GM18505 (cell line): Measurements from ENCODE around the gene PRKAR1B.

Experiments
- ATAC-seq: cut with Tn5 transposase; IDR thresholded peaks from one replicate; pipeline ENCODE4 v1.9.1; 2021; ENCODE audit not compliant: unreplicated experiment
- POLR2A ChIP-seq: IDR thresholded peaks from 4 replicates; pipeline ENCODE4 v1.6.1; 2011; ENCODE audit warnings: borderline replicate concordance; ENCODE audit not compliant: insufficient read depth, insufficient read length; ENCODE audit errors: extremely low read depth

PRKAR1B gene

DNA sequence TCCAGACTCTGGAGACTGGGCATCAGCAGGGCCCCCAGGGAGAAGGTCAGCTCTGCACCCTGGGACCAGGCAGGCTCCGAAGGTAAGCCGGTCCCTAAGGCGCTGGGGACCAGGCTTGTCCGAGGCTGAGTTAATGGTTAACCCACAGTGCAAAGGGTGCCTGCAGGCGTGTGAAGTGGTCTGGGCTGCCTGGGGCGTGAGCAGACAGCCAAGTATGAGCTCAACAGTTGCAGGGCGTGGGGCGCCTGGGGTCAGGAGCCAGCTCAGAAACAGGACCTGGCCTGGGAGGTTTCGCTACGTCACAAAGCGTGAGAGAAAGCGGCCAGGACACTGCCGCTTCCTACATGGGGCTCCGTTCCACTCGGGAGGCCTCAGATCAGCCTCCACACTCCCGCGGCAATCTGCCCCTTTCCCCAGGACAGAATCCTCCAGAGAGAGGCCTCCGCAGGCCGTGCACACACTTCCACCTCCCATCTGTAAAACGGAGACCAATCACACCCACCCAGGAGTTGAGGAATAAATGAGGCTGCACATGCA is 223.4 kb downstream of the PRKAR1B start:
- ATAC-seq = no peak
- TF ChIP-seq POLR2A = no peak

- ATAC-seq = no peak
- no peak for TF ChIP-seq POLR2A
These were observed 224.8 kb downstream of the PRKAR1B start for GRCh38 chr7:502296-502695.

GRCh38 chr7:501526-501925 is 225.6 kb downstream of the PRKAR1B start:
- no peak for TF ChIP-seq POLR2A
- ATAC-seq = no peak

- TF ChIP-seq POLR2A = no peak
- ATAC-seq = no peak
These were observed 226.3 kb downstream of the PRKAR1B start for GRCh38 chr7:500521-501420.

DNA sequence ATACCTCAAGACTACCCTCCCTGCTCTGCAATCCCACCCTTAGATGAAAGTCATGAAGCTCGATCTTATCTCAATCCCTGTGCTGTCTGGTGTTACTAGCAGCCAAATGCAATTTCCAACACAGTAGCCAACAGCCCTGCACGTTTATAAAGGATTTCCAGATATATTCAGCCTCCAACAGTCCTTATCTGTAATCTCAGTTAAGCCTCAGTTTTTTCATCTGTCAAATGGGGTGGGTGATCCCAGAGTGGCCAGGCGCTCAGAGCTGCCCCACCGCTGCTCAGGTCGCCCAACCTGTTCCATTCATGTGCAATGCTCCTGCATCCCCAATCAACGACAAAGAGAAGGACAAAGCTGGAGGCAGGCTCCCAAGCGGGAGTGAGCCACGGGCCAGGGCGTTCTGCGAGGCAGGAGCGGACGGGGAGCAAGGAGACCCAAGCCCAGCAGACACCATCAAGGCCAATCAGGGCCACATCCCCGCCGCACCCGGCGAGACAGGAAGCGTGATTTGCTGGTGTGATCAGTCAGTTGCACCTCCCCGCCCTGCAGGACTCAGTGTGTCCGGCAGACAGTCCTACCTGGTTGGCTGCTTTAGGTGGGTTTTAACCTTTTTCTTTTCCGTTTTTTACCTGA is 227.1 kb downstream of the PRKAR1B start:
- ATAC-seq = no peak
- TF ChIP-seq POLR2A = no peak
